ENCODE data around the gene FUT2. TPM values are rescaled to one million over a fixed set of nuclear protein-coding genes. Genes with fewer than 3 reads are reported as not detected.
"Not testable (repeated sequence)": the region's sequence is repeated elsewhere in the genome, so short reads cannot be mapped to it uniquely, and the experiment has no call there.

Gene FUT2
- total RNA-seq, 1 donor from 2014 or later, result 78.1 TPM

DNA sequence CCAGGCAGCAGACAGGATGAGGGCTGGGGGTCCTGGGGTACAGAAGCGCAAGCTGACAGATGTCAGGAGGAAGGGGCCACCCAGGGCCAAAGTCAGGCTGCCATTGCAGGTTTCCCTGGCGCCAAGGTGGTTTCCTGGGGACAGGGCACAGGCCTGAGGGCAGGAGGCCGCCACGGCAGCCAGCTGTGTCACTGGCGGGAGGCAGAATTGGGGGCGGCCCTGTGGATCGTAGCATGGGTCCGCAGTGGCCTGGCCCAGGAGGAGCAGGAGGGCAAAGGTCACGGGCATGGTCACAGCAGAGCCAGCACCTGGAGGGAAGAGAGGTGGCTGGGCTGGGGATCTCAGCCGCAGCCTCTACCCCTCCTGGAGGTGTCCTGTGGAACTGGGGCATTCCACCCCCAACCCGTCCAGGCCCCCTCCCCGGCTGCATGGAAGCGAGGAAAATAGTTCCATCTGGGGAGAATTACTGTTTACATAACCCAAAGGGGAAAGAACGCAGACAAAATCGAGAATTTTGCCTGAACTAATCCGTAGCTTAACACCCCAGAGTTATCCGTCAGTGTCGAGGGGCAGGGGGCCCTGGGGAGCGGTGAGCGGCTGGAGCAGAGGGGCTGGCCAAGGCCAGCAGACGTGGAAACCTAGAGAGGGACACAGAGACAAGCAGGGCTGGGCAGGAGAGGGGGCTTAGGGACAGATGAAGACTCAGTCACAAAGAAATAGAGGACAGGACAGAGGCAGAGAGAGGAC, 24.9 kb upstream of the FUT2 start:
- no peak for DNase-seq (ENCODE audit: low spot score)

DNA sequence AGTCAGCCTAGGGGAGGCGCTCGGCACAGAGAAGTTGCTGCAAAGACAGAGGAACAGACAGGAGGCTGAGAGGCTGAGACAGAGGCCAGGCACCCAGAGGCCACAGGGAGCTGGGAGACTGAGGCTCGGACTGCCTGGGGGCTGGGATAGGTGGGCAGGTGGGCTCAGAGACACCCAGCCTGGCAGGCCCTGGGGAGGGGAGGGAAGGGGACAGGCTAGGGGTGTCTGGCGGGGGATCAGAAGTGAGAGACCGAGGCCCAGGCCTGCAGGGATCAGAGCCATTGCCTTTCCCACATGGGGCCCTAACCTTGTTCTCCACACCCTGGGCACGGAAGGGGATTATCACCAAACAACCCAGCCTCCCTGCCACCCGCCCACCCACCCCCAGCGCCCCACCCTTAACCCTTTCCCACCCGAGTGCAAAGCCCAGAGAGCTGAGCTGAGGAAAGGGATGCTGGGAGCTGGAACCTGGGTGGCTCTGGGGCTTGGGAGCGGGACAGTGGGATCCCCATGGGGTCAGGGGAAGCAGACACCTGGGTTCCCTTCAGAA, 24.2 kb upstream of the FUT2 start:
- DNase-seq (ENCODE audit: low spot score), result no peak

DNA sequence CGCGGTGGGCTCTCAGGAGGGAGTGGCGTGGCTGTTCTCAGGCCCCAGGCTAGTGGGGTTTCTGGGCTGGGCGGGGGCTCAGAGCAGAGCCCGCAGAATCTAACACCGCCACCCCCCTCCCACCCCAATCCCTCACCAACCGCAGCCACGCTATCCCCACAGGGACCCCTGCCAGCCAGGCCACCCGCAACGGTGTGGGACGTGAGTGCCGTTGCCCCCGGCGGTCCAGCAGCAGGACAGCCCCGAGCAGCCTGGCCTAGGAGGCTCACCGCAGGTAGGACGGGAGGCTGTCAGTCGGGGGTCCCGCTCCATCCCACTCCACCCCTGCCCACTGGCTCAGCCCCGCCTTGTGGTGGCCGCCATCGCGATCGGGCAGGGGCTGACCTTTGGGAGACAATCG, 22.8 kb upstream of the FUT2 start, which contains the start of gene NTN5:
NTN5 (minus strand) TSS at position 24 of the 400 bp plus-strand sequence. CDS start 2,031 bp downstream, outside the sequence.
- no peak for DNase-seq (ENCODE audit: low spot score)

DNA sequence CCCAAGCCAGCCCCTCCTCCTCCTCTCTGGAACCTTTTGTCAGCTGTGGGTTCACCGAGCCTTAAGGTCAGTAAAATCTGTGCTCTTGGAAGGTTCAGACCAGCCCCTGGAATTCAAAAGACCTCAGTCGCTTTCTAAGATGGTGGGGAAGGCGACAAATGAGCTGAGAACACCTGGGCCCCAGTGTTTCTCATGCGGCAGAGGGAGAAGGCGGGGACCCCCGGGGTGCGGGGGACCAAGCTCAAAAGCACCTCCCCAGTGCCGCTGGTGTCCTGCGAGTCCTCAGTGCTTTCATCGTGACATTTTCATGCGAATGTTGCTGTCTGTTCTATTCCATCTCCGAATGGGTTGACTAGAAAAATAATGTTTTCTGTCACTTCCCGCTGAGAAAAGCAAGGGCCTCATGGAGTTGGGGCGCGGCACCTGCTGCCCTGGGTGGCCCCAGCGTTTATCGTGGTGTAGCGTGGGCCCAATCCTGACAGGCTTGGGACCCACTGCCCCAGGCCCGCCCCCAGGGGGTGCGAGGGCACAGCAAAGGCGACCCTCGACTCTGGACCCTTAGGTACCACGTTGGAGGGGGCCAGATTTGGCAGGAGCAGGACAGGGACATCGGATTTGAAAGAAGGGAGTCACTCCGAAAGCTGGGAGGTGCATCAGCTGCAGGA, 22.2 kb upstream of the FUT2 start:
- DNase-seq (ENCODE audit: low spot score), result no peak

DNA sequence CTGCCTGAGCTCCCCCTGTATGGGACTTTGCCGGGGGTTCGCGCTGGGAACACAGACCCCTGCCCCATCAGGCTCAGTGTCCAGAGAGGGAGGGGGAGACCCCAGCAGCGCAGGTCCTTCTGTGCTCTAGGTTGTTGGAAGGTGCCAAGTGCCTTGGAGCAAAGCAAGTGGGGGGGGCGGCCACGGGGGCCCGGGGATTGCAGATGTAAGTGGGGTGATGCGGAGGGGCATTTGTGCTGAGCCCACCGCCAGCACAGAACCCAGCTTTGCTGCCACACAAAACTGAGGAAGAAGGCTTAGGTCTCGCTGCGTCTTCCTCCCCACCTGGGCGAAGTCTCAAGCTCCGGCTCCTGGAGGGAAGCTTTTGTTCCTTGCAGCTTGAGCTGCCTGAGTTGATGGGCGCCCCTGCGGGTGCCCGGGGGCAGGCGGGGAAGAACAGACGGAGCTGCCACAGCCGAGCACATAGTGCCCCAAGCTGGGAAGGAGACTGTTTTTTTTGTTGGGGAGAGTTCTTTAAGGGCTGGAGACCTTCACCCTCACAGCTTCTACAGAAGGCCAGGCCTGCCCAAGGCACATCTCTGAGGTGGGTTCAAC, 21.5 kb upstream of the FUT2 start:
- DNase-seq (ENCODE audit: low spot score), result no peak

DNA sequence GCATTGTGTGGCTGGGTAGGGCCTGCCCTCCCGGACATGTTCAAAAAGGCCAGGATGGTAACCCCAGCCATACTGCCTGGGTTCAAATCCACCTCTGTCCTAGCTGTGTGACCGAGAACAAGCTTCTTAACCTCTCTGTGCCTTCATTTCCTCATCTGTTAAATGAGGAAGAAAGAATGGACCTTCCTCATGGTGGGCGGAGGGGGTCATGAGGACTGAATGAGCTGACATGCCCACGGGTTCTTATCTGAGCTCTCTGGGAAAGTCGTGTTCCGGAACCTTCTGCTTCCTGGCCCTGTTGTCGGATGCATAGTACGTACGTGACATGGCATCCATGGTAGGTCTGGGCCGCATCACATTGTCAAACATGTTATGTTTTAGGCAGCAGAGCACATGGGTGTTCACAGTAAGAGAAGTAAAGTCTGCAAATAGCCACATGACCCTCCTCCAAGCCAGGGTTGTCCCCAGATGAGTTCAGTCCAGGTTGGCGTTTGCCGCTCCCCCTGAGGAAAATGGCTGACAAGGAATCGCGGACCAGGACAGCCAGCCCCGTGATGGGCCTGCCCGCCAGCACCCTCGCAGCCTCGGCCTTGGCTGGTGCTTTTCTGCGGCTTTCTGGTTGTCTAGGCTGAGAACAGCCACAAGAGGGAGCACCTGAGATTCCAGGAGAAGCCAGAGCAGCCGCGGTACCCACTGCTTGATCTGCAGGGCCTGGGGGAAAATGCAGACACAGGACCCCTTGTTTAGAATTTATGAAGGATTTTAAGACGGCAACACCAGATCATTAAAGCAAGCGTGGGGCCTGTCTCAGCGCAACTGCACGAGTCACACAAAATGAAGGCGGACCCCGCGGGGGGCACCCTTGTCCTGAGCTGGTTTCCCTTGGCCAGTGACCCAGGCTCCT, 20.6 kb upstream of the FUT2 start:
- DNase-seq (ENCODE audit: low spot score), result peak; percentile 87

DNA sequence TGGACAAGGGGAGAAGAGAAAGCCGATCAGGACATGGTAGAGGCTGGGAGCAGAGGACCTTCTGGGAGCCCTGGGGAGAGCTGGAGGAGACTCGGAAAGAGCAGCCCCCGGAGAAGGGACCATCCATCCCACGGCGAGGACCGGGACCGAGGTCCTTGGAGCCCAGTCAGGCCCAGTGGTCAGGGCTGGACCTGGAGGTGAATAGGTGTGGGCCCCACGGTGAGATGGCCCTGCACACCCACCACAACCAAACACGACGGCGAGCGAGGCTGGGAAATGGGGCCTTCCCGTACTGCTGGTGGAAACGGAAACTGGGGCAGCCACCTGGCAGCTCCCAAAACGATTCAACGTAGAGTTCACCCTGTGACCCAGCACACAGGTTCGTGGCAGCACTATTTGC, 19.3 kb upstream of the FUT2 start:
- no peak for DNase-seq (ENCODE audit: low spot score)

DNA sequence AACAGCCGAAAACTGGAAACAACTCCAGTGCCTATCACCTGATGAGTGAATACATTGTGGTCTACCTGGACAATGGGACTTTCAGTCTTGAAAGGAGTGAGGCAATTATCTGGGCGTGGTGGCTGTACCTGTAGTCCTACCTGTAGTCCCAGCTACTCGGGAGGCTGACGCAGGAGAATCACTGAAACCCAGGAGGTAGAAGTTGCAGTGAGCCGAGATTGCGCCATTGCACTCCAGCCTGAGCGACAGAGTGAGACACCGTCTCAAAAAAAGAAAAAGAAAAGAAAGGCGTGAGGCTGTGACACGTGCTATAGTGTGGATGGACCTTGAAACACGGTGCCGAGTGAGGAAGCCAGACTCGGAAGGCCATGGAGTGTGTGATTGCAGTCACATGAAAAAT, 18.9 kb upstream of the FUT2 start:
- no peak for DNase-seq (ENCODE audit: low spot score)

DNA sequence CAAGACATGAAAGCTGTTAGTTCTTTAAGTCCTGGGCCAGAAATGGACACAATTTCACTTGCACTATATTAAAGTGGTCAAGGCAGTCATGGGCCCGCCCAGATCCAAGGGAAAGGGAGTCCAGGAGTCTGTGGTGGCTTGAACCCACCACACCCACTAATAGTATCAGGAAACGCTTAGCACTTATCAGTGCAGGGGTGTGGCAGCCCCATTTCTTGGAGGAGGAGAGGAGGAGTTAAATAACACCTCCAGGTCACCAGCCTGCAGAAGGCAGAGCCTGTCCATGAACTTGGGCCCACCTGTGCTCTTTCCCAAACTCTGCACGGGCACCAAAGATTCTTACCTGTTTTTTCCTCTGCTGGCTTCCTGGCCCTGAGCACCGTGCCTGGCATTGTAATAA, 17.6 kb upstream of the FUT2 start:
- peak; percentile 51 for DNase-seq (ENCODE audit: low spot score)

DNA sequence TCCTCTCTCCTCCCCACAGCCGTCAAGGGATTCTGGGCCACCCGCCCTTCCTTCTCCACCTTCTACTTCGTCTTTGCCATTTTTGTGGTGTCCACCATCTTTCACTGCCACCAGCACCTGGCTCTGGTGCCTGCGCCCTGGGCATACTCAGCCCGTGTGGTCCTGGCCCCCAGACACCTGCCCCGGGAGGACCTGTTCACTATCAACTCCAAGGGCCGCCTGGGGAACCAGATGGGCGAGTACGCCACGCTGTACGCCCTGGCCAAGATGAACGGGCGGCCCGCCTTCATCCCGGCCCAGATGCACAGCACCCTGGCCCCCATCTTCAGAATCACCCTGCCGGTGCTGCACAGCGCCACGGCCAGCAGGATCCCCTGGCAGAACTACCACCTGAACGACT, 15.8 kb upstream of the FUT2 start:
- not testable (repeated sequence) for DNase-seq (ENCODE audit: low spot score)

DNA sequence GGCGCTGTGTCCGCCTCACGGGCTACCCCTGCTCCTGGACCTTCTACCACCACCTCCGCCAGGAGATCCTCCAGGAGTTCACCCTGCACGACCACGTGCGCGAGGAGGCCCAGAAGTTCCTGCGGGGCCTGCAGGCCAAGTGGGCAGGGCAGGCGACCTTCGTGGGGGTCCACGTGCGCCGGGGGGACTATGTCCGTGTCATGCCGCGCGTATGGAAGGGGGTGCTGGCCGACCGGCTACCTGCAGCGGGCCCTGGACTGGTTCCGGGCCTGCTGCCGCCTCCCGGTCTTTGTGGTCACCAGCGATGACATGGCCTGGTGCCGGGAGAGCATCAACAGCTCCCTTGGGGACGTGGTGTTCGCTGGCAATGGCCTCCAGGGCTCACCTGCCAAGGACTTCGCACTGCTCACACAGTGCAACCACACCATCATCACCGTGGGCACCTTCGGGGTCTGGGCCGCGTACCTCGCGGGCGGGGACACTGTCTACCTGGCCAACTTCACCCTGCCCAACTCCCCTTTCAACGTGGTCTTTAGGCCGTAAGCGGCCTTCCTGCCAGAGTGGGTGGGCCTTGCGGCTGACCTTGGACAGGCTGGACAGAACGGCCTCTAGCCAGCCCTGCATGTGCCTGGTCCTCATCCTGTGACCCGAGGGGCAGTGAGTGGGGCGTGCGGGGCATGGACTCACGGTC, 15.2 kb upstream of the FUT2 start:
- DNase-seq (ENCODE audit: low spot score), result no peak

DNA sequence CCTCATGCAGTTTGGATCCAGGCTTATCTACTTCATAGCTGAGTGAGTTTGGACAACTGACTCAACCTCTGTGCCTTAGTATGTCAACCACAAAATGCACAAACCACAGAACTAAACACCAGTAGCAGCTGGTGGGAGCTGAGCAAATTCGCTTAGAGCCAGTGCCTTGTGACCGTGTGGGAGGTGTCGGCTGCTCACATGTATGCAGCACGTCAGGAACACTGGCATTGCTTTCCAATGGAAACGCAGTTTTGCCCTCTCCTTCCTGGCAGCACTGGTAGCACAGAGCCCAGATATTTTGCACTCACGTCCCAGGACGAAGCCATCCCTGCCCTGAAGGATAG, 14.7 kb upstream of the FUT2 start:
- DNase-seq (ENCODE audit: low spot score), result no peak

DNA sequence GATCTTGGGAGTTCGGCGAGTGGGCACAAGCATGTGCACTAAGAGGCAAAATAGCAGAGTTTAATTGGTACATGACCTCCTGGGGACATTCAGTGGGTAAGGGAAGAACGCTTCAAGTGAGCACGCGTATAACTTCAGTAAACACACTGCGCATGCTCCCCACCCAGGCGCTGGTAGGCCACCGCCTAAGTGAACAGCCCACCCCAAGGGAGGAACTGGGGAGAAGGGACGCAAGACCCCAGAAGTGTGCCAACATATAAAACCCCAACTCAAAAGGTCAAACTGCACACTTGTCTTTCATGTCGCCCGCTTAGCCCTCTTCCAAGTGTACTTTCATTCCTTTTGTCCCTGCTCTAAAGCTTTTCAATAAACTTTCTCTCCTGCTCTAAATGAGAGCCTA, 12.4 kb upstream of the FUT2 start:
- no peak for DNase-seq (ENCODE audit: low spot score)

DNA sequence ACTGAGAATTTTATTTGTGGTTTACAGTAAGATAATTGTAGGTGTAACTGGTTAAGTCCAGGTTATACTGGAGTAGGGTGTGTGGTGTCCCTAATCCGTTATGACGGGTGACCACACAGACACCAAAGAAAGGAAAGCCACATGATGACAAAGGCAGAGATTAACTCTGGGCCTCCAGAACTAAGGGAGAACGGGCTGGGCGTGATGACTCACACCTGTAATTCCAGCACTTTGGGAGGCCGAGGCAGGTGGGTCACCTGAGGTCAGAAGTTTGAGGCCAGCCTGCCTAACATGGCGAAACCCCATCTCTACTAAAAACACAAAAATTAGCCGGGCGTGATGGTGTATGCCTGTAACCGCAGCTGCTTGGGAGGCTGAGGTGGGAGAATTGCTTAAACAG, 10.2 kb upstream of the FUT2 start:
- DNase-seq (ENCODE audit: low spot score), result no peak

DNA sequence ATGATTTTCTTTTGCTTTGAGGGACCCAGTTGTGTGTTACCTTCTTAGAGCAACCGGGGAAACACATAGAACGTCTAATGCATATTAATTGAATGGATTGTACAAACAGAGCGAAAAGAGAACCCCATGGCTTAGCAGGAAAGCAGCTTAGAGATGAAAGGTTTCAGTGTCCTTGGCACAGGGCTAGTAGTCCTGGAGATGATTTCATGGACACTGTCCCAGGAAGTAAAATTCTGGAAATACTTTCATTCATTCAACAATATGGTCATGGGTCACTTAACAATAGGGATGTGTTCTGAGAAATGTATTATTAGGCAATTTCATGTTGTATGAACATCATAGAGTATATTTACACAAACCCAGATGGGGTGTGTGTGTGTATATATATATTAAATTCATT, 9.7 kb upstream of the FUT2 start:
- DNase-seq (ENCODE audit: low spot score), result no peak

DNA sequence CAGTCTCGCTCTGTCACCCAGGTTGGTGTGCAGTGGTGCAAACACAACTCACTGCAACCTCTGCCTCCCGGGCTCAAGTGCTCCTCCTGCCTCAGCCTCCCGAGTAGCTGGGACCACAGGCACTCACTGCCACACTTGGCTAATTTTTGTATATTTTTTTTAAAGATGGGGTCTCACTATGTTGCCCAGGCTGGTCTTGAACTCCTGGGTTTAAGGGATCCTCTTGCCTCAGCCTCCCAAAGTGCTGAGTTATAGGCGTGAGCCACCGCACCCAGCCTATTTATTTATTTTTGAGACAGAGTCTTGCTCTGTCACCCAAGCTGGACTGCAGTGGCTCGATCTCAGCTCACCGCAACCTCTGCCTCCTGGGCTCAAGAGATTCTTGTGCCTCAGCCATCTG, 9.1 kb upstream of the FUT2 start:
- DNase-seq (ENCODE audit: low spot score), result not testable (repeated sequence)

DNA sequence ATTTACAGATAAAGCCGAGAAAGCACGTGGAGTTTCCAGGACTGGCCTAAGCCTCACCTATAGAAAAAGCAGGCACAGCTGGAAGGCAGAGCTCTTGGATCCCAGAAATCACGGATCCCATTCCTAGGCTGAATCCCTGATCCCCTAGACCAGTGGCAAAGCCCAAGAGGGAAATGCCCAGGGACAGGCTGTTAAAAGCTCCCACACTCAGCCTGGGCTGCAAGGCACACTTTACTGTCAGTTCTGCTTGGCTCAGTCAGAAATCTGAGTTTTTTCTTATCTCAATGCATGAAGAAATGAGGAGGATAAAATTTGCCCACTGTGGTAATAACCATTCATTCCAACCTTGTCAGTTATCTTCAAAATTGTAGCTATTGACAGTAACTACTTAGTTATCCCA, 8.0 kb upstream of the FUT2 start:
- DNase-seq (ENCODE audit: low spot score), result no peak

DNA sequence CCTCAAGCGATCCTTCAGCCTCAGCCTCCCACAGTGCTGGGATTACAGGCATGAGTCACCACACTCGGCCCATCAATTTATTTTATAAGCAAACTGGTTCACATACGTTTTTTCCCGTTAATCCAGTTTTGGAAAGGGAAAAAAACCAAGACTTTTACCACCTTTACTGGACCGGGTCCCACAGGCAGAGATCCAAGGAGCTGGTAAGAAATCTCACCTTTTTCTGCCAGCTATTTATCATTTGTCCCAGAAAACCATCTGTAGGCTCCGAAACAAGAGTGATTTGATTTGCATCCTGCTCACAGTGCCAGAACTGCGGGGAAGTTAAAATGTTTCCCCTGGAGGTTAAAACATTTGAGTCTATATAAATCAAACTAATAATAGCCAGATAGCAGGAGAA, 6.3 kb upstream of the FUT2 start:
- DNase-seq (ENCODE audit: low spot score), result no peak

DNA sequence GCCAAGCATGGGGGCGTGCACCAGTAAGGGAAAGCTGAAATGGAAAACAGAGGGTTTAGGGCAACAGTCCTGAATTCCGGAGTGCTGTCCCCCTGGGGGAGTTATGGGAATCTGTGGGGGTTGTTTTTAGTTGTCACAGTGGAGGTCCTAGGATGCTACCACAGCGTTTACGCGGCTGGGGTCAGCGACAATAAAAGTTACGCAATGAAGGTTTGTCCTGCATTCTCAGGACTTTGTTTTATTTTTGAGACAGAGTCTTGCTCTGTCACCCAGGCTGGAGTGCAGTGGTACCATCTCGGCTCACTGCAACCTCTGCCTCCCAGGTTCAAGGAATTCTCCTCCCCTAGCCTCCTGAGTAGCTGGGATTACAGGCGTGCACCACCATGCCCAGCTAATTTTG, 2.1 kb upstream of the FUT2 start:
- DNase-seq (ENCODE audit: low spot score), result not testable (repeated sequence)

DNA sequence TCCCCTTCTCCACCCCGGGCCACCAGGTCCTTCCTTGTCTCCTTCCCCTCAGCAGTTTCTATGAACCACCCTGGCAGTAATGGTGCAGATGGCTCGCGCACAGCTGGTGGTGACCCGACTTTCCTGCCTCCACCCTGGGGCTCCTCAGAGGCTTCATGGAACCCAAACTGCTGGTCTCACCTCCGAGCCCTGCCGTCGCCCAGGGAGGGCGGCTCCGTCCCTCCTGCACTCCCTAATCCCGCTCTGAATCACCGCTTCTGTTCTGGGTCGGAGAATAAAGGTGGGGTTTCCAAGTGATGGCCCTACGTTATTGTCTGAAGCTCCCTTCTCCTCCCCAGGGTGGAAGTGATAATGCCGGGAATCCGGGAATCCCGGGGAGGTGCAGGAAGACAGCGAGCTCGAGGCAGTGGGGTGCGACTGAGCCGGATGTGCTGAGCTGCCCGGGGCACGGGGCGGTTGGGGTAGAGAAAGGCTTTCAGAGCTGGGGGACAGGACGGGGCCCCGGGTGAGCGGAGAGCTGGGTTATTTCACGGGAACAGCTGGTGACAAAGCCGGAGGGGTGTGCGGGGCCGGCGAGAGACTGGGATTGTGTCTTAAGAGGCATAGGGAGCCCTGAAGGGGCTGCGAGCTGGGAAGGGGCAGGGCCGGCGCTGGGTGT, 711 bp downstream of the FUT2 start:
- no peak for DNase-seq (ENCODE audit: low spot score)

DNA sequence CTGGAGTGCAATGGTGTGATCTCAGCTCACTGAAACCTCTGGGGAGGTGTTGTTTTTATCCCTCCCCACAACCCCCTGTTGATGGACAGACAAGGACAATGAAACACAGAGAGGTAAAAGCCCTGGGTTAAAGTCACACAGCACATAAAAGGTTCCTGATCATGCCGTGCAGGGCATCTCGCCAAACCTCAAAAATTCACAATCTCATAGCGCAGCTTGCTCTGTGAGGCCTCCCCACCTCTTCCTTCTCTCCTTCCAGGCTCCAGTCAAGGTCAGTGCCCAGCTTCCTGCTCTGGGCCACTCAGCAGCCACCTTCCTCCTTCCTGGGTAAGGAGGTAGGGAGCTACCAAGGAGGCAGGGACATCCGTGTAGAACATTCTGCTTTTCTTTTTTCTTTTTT, 2.3 kb downstream of the FUT2 start:
- DNase-seq (ENCODE audit: low spot score), result peak; percentile 69

All from mucosa of gallbladder (tissue), 1 donor.